Measurements from ENCODE around the gene LSM2. TPM values are rescaled to one million over a fixed set of nuclear protein-coding genes. Genes with fewer than 3 reads are reported as not detected.
"Not testable (repeated sequence)": the region's sequence is repeated elsewhere in the genome, so short reads cannot be mapped to it uniquely, and the experiment has no call there.

The LSM2 gene
- total RNA-seq, 4 donors from 2014 or later = 11.8 to 42.9 (median 19.1) TPM

- Histone ChIP-seq H3K4me3 (peak within 1 kb of the TSS; percentile 59 to 78 (median 62)), H3K27ac (peak within 1 kb of the TSS; percentile 91 to 99 (median 96)), H3K27me3 (no peaks in the 10 kb centered on the region), H3K36me3 (no peaks in the 10 kb centered on the region), H3K4me1 (peaks cover 0 to 34% (median 4%) of the 10 kb centered on the region in 4 donors), H3K9me3 (no peaks in the 10 kb centered on the region)
- TF ChIP-seq POLR2A (IDR thresholded peaks at IDR 0.05) (peak; percentile 98 to 100), CTCF (IDR thresholded peaks at IDR 0.05) (no peak)
- peak; percentile 85 to 96 (median 92) for DNase-seq
Observed at GRCh38 chr6:31815025-31815838, 8.5 kb upstream of the LSM2 start, which contains the start of the genes HSPA1A and HSPA1L. TSS of gene HSPA1A (plus strand) at chr6:31815543. CDS start at chr6:31815757, 214 bp downstream. TSS of gene HSPA1L (minus strand) at chr6:31815283. CDS start at chr6:31811972, 3,311 bp downstream.

- peaks cover 0 to 28% (median 4%) of the 10 kb centered on the region in 4 donors for H3K4me1 ChIP-seq
Observed at GRCh38 chr6:31814677-31815024, 7.9 kb upstream of the LSM2 start.

GRCh38 chr6:31813465-31813849 lies 6.7 kb upstream of the LSM2 start:
- H3K4me3 ChIP-seq = peak overlapping the region in 1 of 4 donors; percentile 63
- H3K9me3 ChIP-seq = no peaks in the 10 kb centered on the region
- peaks cover 0 to 16% (median under 1%) of the 10 kb centered on the region in 4 donors for H3K4me1 ChIP-seq
- TF ChIP-seq CTCF (IDR thresholded peaks at IDR 0.05) (no peak), POLR2A (IDR thresholded peaks at IDR 0.05) (no peak)
- peak in 1 of 3 donors; percentile 48 for DNase-seq
- no peaks in the 10 kb centered on the region for H3K36me3 ChIP-seq
- no peaks in the 10 kb centered on the region for H3K27me3 ChIP-seq
- peak overlapping the region; percentile 91 to 99 (median 96) for H3K27ac ChIP-seq

More at GRCh38 chr6:31814677-31815024, 7.9 kb upstream of the LSM2 start:
- H3K9me3 ChIP-seq = no peaks in the 10 kb centered on the region
- H3K27me3 ChIP-seq = no peaks in the 10 kb centered on the region
- TF ChIP-seq CTCF (IDR thresholded peaks at IDR 0.05) = no peak
- TF ChIP-seq POLR2A (IDR thresholded peaks at IDR 0.05) = peak; percentile 15 to 74
- peak overlapping the region; percentile 59 to 78 (median 62) for H3K4me3 ChIP-seq
- DNase-seq = peak; percentile 87 to 96 (median 93)
- H3K36me3 ChIP-seq = no peaks in the 10 kb centered on the region
- peak overlapping the region; percentile 91 to 99 (median 96) for H3K27ac ChIP-seq

GRCh38 chr6:31811645-31812044 lies 4.9 kb upstream of the LSM2 start:
- no peaks in the 10 kb centered on the region for H3K9me3 ChIP-seq
- H3K4me3 ChIP-seq = no peak overlapping the region
- TF ChIP-seq CTCF (IDR thresholded peaks at IDR 0.05) = no peak
- no peak for TF ChIP-seq POLR2A (IDR thresholded peaks at IDR 0.05)
- H3K4me1 ChIP-seq = peaks cover 0 to 16% (median 0%) of the 10 kb centered on the region in 4 donors
- DNase-seq = peak in 1 of 3 donors; percentile 33
- H3K27ac ChIP-seq = no peak overlapping the region
- H3K36me3 ChIP-seq = no peaks in the 10 kb centered on the region
- no peaks in the 10 kb centered on the region for H3K27me3 ChIP-seq

GRCh38 chr6:31808599-31808998 lies 1.8 kb upstream of the LSM2 start:
- peaks cover 0 to 18% (median 0%) of the 10 kb centered on the region in 4 donors for H3K4me1 ChIP-seq
- not testable (repeated sequence) for H3K27me3 ChIP-seq, DNase-seq, H3K36me3 ChIP-seq, H3K27ac ChIP-seq, H3K4me3 ChIP-seq, H3K9me3 ChIP-seq

GRCh38 chr6:31805939-31806469 lies 762 bp downstream of the LSM2 start:
- no peak for TF ChIP-seq CTCF (IDR thresholded peaks at IDR 0.05)
- no peak for TF ChIP-seq POLR2A (IDR thresholded peaks at IDR 0.05)
- H3K27ac ChIP-seq = peak overlapping the region; percentile 82 to 93 (median 90)
- H3K4me1 ChIP-seq = peaks cover 0 to 13% (median 0%) of the 10 kb centered on the region in 4 donors
- no peaks in the 10 kb centered on the region for H3K27me3 ChIP-seq
- no peaks in the 10 kb centered on the region for H3K9me3 ChIP-seq
- H3K4me3 ChIP-seq = peak overlapping the region; percentile 54 to 63 (median 58)
- peaks cover 0 to 7% (median 0%) of the 10 kb centered on the region in 3 donors for H3K36me3 ChIP-seq
- peak in 1 of 3 donors; percentile 25 for DNase-seq

- not testable (repeated sequence) for H3K36me3 ChIP-seq, H3K27ac ChIP-seq, H3K4me3 ChIP-seq, H3K27me3 ChIP-seq, H3K4me1 ChIP-seq, H3K9me3 ChIP-seq, DNase-seq
Observed at GRCh38 chr6:31801031-31801927, 5.5 kb downstream of the LSM2 start.
